ENCODE measurements around the gene HIPK3. TPM values are rescaled to one million over a fixed set of nuclear protein-coding genes. Genes with fewer than 3 reads are reported as not detected.
A peak's percentile ranks its signal among the peaks of the same experiment; 100 is the strongest.
"Not testable (repeated sequence)": the region's sequence is repeated elsewhere in the genome, so short reads cannot be mapped to it uniquely, and the experiment has no call there.

HIPK3 gene
- total and polyA plus RNA-seq, 2 donors = 35.7 to 60.7 TPM

DNA sequence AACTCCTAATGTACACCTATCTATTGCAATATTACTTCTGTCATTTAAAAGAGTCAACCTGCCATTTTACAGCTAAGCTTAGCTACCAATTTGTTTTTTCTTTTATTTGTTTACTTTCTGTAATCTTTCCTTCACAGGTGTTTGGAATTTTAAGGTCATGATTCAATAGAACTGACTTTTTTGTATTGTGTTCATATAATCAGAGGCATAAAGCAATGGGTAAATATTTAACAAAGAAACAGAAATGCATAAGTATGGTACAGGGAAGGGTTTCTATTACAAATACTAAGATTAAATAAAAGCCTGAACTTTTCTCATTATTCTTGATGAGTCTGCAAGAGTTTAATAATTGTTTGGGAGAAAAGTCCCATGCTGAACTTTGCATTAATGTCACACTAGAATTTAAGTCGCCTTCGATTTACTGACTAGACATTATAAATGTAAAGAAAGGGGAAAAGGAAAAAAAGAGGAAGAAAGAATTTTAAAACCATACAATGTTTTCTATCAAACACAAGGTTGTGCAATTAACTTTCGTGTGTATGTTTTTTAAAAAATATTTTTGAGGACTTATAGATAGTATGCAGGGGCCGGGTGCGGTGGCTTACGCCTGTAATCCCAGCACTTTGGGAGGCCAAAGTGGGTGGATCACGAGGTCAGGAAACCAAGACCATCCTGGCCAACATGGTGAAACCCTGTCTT is 35.0 kb upstream of the HIPK3 start:
- H3K36me3 ChIP-seq (ENCODE audit: control insufficient read depth in 2 of 2, insufficient read depth in 2 of 2, low read length in 1 of 2) = no peaks in the 10 kb centered on the region
- DNase-seq (ENCODE audit: low read depth in 6 of 9, low spot score in 9 of 9) = no peak
- H3K27ac ChIP-seq (ENCODE audit: low read depth in 1 of 2, low read length in 1 of 2) = no peak overlapping the region
- H3K4me3 ChIP-seq (ENCODE audit: low read length in 2 of 2) = no peak overlapping the region
- no peaks in the 10 kb centered on the region for H3K27me3 ChIP-seq (ENCODE audit: control insufficient read depth in 2 of 2, insufficient read depth in 1 of 2, low read length in 1 of 2)
- no peaks in the 10 kb centered on the region for H3K4me1 ChIP-seq (ENCODE audit: control insufficient read depth in 2 of 2, insufficient read depth in 2 of 2, low read length in 2 of 2)
- no peaks in the 10 kb centered on the region for H3K9me3 ChIP-seq (ENCODE audit: control insufficient read depth in 2 of 2, insufficient read depth in 1 of 2, low read length in 1 of 2)
- WGBS = 90% methylated on average over 7 of the region's 7 CpGs

DNA sequence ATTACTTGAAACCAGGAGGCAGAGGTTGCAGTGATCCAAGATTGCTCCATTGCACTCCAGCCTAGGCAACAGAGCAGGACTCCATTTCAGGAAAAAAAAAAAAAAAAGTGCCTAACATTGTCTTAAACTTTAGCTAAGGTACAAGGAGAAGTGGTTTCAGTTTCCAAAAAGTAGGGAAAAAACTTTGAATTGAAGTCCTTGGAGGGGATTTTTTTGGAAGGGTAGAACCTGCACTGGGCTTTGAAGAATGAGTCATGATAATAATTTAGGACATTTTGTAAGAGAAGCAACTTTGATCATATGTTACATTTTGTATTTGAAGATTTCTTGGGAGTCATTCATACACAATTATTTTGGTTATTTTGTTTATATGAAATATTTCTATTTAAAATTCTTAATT is 31.8 kb upstream of the HIPK3 start:
- Histone ChIP-seq H3K27ac (ENCODE audit: low read depth in 1 of 2, low read length in 1 of 2) (no peak overlapping the region), H3K9me3 (ENCODE audit: control insufficient read depth in 2 of 2, insufficient read depth in 1 of 2, low read length in 1 of 2) (no peaks in the 10 kb centered on the region), H3K4me3 (ENCODE audit: low read length in 2 of 2) (no peak overlapping the region), H3K4me1 (ENCODE audit: control insufficient read depth in 2 of 2, insufficient read depth in 2 of 2, low read length in 2 of 2) (no peaks in the 10 kb centered on the region), H3K36me3 (ENCODE audit: control insufficient read depth in 2 of 2, insufficient read depth in 2 of 2, low read length in 1 of 2) (no peaks in the 10 kb centered on the region), H3K27me3 (ENCODE audit: control insufficient read depth in 2 of 2, insufficient read depth in 1 of 2, low read length in 1 of 2) (no peaks in the 10 kb centered on the region)
- DNase-seq (ENCODE audit: low read depth in 6 of 9, low spot score in 9 of 9) = no peak

DNA sequence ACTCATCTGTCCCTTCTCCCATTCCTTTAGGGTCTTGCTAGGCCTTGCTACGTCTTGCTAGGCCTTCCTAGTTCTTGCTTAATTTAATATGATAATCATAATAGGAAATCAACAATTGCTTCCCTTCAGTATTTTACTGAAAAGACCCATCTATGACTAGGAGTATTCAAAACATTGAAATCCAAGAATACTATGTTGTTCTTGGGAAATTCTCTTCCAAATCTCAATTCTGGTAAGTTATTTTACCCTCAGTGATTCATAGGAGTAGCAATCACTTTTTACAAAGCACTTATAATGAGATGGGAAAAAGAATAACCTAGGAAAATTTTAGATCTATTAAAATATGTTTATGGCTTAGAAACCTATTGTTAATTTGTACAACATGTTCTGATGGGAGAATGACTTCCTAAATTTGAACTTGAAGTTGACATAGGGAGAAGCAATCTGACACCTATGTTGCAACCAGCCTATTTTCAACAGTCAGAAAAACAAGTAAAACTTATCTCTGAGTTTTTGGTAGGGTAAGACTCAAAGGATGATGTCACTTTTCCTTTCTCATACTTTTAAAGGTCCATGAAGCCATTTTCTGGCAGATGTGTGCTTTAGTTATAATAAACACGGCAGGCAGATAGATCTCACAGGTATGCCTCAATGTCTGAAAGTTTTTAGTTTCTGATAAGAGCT is 29.5 kb upstream of the HIPK3 start:
- 93% methylated on average over 2 of the region's 2 CpGs for WGBS
- H3K9me3 ChIP-seq (ENCODE audit: control insufficient read depth in 2 of 2, insufficient read depth in 1 of 2, low read length in 1 of 2) = no peaks in the 10 kb centered on the region
- peak overlapping the region in 1 of 2 donors; percentile 25 for H3K27ac ChIP-seq (ENCODE audit: low read depth in 1 of 2, low read length in 1 of 2)
- H3K4me3 ChIP-seq (ENCODE audit: low read length in 2 of 2) = no peak overlapping the region
- H3K27me3 ChIP-seq (ENCODE audit: control insufficient read depth in 2 of 2, insufficient read depth in 1 of 2, low read length in 1 of 2) = no peaks in the 10 kb centered on the region
- H3K4me1 ChIP-seq (ENCODE audit: control insufficient read depth in 2 of 2, insufficient read depth in 2 of 2, low read length in 2 of 2) = no peaks in the 10 kb centered on the region
- DNase-seq (ENCODE audit: low read depth in 6 of 9, low spot score in 9 of 9) = no peak
- H3K36me3 ChIP-seq (ENCODE audit: control insufficient read depth in 2 of 2, insufficient read depth in 2 of 2, low read length in 1 of 2) = no peaks in the 10 kb centered on the region

DNA sequence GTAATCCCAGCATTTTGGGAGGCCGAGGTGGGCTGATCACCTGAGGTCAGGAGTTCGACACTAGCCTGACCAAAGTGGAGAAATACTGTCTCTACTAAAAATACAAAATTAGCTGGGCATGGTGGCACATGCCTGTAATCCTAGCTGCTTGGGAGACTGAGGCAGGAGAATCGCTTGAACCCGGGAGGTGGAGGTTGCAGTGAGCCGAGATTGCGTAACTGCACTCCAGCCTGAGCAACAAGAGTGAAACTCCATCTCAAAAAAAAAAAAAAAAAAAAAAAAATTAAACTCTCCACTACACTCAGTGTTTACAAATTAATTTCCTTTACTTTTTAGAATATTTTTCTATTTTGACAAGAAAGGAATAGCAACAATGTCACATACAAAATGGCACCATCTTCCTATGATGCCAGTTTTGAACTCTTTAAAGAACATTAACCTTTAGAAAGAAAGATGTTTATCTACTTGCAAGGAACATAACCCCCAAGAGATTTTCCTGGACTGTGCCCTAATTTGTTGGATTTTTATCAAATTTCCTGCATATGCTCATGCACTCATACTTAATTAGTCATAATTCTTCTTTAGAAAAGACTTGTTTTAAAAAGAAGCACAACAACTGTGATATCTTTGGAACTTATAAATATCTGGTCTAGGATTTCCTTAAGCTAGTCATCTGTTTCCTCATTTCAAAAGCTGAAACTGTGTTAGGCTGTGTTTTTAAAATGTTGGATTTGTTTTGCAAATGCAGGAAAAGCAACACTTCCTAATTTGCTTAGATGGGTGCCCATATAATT is 22.6 kb upstream of the HIPK3 start:
- Histone ChIP-seq H3K27me3 (ENCODE audit: control insufficient read depth in 2 of 2, insufficient read depth in 1 of 2, low read length in 1 of 2) (no peaks in the 10 kb centered on the region), H3K27ac (ENCODE audit: low read depth in 1 of 2, low read length in 1 of 2) (no peak overlapping the region), H3K4me3 (ENCODE audit: low read length in 2 of 2) (no peak overlapping the region), H3K36me3 (ENCODE audit: control insufficient read depth in 2 of 2, insufficient read depth in 2 of 2, low read length in 1 of 2) (no peaks in the 10 kb centered on the region), H3K4me1 (ENCODE audit: control insufficient read depth in 2 of 2, insufficient read depth in 2 of 2, low read length in 2 of 2) (no peaks in the 10 kb centered on the region), H3K9me3 (ENCODE audit: control insufficient read depth in 2 of 2, insufficient read depth in 1 of 2, low read length in 1 of 2) (no peaks in the 10 kb centered on the region)
- no peak for DNase-seq (ENCODE audit: low read depth in 6 of 9, low spot score in 9 of 9)
- 89% methylated on average over 6 of the region's 6 CpGs for WGBS

DNA sequence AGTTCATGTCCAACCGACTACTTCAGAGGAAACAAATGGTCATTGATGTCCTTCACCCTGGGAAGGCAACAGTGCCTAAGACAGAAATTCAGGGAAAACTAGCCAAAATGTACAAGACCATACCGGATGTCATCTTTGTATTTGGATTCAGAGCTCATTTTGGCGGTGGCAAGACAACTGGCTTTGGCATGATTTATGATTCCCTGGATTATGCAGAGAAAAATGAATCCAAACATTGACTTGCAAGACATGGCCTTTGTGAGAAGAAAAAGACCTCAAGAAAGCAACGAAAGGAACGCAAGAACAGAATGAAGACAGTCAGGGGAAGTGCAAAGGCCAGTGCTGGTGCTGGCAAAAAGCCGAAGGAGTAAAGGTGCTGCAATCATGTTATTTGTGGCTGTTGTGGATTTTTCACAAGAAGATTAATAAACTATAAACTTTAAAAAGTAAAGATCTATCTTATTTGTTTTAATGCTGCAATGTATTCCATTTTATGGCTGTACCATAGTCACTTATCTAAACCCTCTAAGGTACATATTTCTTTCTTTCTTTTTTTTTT is 20.1 kb upstream of the HIPK3 start:
- Histone ChIP-seq H3K4me3 (ENCODE audit: low read length in 2 of 2) (no peak overlapping the region), H3K27me3 (ENCODE audit: control insufficient read depth in 2 of 2, insufficient read depth in 1 of 2, low read length in 1 of 2) (no peaks in the 10 kb centered on the region), H3K27ac (ENCODE audit: low read depth in 1 of 2, low read length in 1 of 2) (no peak overlapping the region), H3K36me3 (ENCODE audit: control insufficient read depth in 2 of 2, insufficient read depth in 2 of 2, low read length in 1 of 2) (no peaks in the 10 kb centered on the region), H3K4me1 (ENCODE audit: control insufficient read depth in 2 of 2, insufficient read depth in 2 of 2, low read length in 2 of 2) (no peaks in the 10 kb centered on the region), H3K9me3 (ENCODE audit: control insufficient read depth in 2 of 2, insufficient read depth in 1 of 2, low read length in 1 of 2) (no peaks in the 10 kb centered on the region)
- WGBS = 96% methylated on average over 6 of the region's 6 CpGs
- DNase-seq (ENCODE audit: low read depth in 6 of 9, low spot score in 9 of 9) = no peak

DNA sequence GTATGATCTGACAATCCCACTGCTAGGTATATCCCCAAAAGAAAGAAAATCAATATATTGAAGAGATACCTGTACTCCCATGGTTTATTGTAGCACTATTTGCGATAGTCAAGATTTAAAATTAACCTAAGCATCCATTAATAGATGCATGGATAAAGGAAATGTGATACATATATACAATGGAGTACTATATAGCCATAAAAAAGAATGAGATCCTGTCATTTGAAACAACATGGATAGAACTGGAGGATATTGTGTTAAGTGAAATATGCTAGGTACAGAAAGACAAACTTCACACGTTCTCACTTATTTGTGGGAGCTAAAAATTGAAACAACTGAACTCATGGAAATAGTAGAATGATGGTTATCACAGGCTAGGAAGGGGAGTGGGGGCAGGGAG is 14.6 kb upstream of the HIPK3 start:
- Histone ChIP-seq H3K27me3 (ENCODE audit: control insufficient read depth in 2 of 2, insufficient read depth in 1 of 2, low read length in 1 of 2) (no peaks in the 10 kb centered on the region), H3K4me3 (ENCODE audit: low read length in 2 of 2) (no peak overlapping the region), H3K36me3 (ENCODE audit: control insufficient read depth in 2 of 2, insufficient read depth in 2 of 2, low read length in 1 of 2) (no peaks in the 10 kb centered on the region), H3K27ac (ENCODE audit: low read depth in 1 of 2, low read length in 1 of 2) (no peak overlapping the region), H3K9me3 (ENCODE audit: control insufficient read depth in 2 of 2, insufficient read depth in 1 of 2, low read length in 1 of 2) (no peaks in the 10 kb centered on the region), H3K4me1 (ENCODE audit: control insufficient read depth in 2 of 2, insufficient read depth in 2 of 2, low read length in 2 of 2) (no peaks in the 10 kb centered on the region)
- WGBS = 95% methylated on average over 2 of the region's 2 CpGs
- no peak for DNase-seq (ENCODE audit: low read depth in 6 of 9, low spot score in 9 of 9)

DNA sequence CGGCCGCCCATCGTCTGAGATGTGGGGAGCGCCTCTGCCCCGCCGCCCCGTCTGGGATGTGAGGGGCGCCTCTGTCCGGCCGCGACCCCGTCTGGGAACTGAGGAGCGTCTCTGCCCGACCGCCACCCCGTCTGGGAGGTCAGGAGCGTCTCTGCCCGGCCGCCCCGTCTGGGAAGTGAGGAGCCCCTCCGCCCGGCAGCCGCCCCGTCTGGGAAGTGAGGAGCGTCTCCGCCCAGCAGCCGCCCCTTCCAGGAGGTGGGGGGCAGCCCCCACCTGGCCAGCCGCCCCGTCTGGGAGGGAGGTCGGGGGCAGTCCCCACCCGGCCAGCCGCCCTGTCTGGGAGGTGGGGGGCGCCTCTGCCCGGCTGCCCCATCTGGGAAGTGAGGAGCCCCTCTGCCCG is 13.5 kb upstream of the HIPK3 start:
- not testable (repeated sequence) for H3K27me3 ChIP-seq (ENCODE audit: control insufficient read depth in 2 of 2, insufficient read depth in 1 of 2, low read length in 1 of 2); H3K4me1 ChIP-seq (ENCODE audit: control insufficient read depth in 2 of 2, insufficient read depth in 2 of 2, low read length in 2 of 2); H3K4me3 ChIP-seq (ENCODE audit: low read length in 2 of 2); H3K36me3 ChIP-seq (ENCODE audit: control insufficient read depth in 2 of 2, insufficient read depth in 2 of 2, low read length in 1 of 2); H3K9me3 ChIP-seq (ENCODE audit: control insufficient read depth in 2 of 2, insufficient read depth in 1 of 2, low read length in 1 of 2); H3K27ac ChIP-seq (ENCODE audit: low read depth in 1 of 2, low read length in 1 of 2); DNase-seq (ENCODE audit: low read depth in 6 of 9, low spot score in 9 of 9)
- 97% methylated on average over 32 of the region's 35 CpGs for WGBS

DNA sequence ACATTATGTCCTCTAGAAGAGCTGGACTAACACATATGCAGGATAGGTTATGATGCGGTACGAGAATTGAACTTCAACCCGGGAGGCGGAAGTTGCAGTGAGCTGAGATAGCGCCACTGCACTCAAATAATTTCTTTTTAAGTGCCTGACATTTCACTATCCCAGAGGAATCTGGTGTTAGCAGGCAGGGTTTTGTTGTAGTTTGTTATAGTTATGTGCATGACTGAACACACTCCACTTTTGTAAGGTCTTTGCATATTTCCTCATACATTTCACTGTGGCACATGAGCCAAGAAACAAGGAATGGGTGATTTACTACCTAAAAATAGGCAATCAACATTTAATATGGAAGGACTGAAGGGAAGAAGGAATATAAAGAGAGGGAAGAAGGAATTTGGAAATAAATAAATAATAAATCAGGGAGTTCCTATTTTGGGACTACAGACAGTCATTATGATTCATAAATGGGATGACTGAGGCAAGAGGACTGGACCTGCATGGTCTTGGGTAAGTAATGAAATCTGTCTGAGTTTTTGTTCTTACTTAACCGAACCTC is 8.7 kb upstream of the HIPK3 start:
- Histone ChIP-seq H3K4me3 (ENCODE audit: low read length in 2 of 2) (no peak overlapping the region), H3K27ac (ENCODE audit: low read depth in 1 of 2, low read length in 1 of 2) (no peak overlapping the region), H3K9me3 (ENCODE audit: control insufficient read depth in 2 of 2, insufficient read depth in 1 of 2, low read length in 1 of 2) (no peaks in the 10 kb centered on the region), H3K36me3 (ENCODE audit: control insufficient read depth in 2 of 2, insufficient read depth in 2 of 2, low read length in 1 of 2) (no peaks in the 10 kb centered on the region), H3K27me3 (ENCODE audit: control insufficient read depth in 2 of 2, insufficient read depth in 1 of 2, low read length in 1 of 2) (no peaks in the 10 kb centered on the region), H3K4me1 (ENCODE audit: control insufficient read depth in 2 of 2, insufficient read depth in 2 of 2, low read length in 2 of 2) (no peaks in the 10 kb centered on the region)
- WGBS = 97% methylated on average over 6 of the region's 6 CpGs
- DNase-seq (ENCODE audit: low read depth in 6 of 9, low spot score in 9 of 9) = no peak

Measured in thymus (tissue), 11 donors.